ENCODE data around the gene MOSMO.

Gene MOSMO

DNA sequence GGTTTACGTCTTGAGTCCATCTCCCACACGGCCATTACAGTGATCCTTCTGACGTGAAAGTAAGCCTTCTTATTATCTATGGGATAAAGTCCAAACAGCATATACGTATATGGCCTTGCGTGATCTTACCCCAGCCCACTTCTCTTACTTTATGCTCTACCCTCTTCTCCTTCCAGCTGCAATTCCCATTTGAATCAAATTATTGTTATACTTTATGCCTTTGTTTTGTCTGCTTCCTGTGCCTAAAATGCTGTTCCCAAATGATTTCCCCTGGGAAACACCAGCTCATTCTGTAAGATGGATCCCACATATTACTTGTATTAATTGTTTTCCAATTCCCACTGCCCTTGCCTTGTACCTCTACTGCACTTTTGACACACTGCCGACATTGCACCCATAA, 43.6 kb upstream of the MOSMO start:
- TF ChIP-seq EP300 (IDR thresholded peaks at IDR 0.05; ENCODE audit: borderline replicate concordance), result no peak
- TF ChIP-seq FOXM1 (IDR thresholded peaks at IDR 0.05; ENCODE audit: borderline replicate concordance, low read depth), result no peak
- no peak for TF ChIP-seq NFIC (IDR thresholded peaks at IDR 0.05)
- TF ChIP-seq CEBPB (IDR thresholded peaks at IDR 0.05), result no peak
- no peak for TF ChIP-seq REST (IDR thresholded peaks at IDR 0.05; ENCODE audit: low read depth)
- TF ChIP-seq TCF12 (IDR thresholded peaks at IDR 0.05; ENCODE audit: low read depth), result no peak
- no peak for TF ChIP-seq EGR1 (IDR thresholded peaks at IDR 0.05)

DNA sequence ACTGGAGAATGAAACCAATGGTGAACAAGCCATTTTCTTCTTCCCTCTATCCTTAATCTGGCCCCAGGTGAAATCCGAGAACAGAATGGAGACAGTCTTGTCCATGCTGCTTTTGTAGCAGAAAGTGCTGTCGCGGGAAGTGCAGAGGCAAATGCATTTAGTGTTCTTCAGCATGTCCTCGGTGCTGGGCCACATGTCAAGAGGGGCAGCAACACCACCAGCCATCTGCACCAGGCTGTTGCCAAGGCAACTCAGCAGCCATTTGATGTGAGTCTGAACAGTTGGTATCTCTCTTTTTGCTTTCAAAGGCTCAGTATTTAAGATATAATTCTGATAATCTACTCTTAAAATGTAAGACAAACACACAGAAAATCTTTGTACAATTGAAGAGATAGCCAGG, 36.1 kb upstream of the MOSMO start:
- TF ChIP-seq EGR1 (IDR thresholded peaks at IDR 0.05), result no peak
- TF ChIP-seq YY1 (IDR thresholded peaks at IDR 0.05; ENCODE audit: low read depth), result no peak
- no peak for TF ChIP-seq MAX (IDR thresholded peaks at IDR 0.05)
- TF ChIP-seq CEBPB (IDR thresholded peaks at IDR 0.05), result no peak
- no peak for TF ChIP-seq EP300 (IDR thresholded peaks at IDR 0.05; ENCODE audit: borderline replicate concordance)
- TF ChIP-seq ZBTB7A (IDR thresholded peaks at IDR 0.05; ENCODE audit: low read depth), result no peak
- no peak for TF ChIP-seq USF1 (IDR thresholded peaks at IDR 0.05)
- no peak for TF ChIP-seq TEAD4 (IDR thresholded peaks at IDR 0.05)
- no peak for TF ChIP-seq REST (IDR thresholded peaks at IDR 0.05; ENCODE audit: low read depth)
- no peak for TF ChIP-seq NFIC (IDR thresholded peaks at IDR 0.05)
- TF ChIP-seq TCF12 (IDR thresholded peaks at IDR 0.05; ENCODE audit: low read depth), result no peak

DNA sequence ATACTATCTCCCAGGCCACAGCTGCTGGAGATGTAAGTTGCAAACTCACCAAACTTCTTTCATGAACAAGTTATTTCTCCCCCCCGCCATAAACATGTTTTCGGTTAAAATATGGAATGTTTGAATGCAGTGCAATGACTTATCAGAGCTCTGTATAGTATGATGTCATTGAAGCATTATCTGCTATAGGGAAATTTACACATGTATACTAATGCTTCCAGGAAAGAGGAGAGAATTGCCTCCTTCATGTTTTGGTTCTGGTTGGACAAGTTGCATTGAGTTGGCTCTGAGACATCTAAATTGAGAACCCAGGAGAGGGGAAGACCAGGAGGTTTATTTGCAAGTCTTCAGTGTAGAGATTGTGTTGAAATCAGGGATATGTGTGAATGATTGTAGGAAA, 34.0 kb upstream of the MOSMO start:
- TF ChIP-seq EGR1 (IDR thresholded peaks at IDR 0.05) (no peak), MAX (IDR thresholded peaks at IDR 0.05) (no peak), YY1 (IDR thresholded peaks at IDR 0.05; ENCODE audit: low read depth) (no peak), USF1 (IDR thresholded peaks at IDR 0.05) (no peak), CEBPB (IDR thresholded peaks at IDR 0.05) (no peak), CREB1 (IDR thresholded peaks at IDR 0.05; ENCODE audit: low read depth) (no peak), FOXM1 (IDR thresholded peaks at IDR 0.05; ENCODE audit: borderline replicate concordance, low read depth) (no peak), RAD21 (IDR thresholded peaks at IDR 0.05; ENCODE audit: low read depth) (no peak), ZBTB7A (IDR thresholded peaks at IDR 0.05; ENCODE audit: low read depth) (no peak), REST (IDR thresholded peaks at IDR 0.05; ENCODE audit: low read depth) (no peak), TCF12 (IDR thresholded peaks at IDR 0.05; ENCODE audit: low read depth) (no peak), NFIC (IDR thresholded peaks at IDR 0.05) (no peak), TEAD4 (IDR thresholded peaks at IDR 0.05) (no peak), EP300 (IDR thresholded peaks at IDR 0.05; ENCODE audit: borderline replicate concordance) (no peak), TAF1 (IDR thresholded peaks at IDR 0.05; ENCODE audit: low read depth) (no peak)

DNA sequence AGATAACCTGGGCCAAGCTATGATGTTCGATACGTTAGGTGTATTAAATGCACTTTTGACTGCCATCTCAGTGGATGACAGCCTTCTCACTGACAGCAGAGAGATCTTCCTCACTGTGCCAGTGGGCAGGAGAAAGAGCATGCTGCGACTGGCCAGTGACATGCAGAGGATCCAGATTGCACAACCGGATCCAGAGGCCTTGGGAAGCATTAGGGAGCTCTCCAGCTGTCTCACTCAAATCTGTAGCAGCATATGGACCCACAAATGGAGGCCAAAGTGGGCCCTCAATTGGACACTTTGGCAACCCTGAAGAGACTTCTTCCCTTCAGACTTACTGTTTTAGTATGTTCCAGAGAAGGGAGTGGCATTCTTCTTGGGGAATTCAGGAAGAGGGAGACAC, 27.9 kb upstream of the MOSMO start:
- no peak for TF ChIP-seq TAF1 (IDR thresholded peaks at IDR 0.05; ENCODE audit: low read depth)
- TF ChIP-seq TCF12 (IDR thresholded peaks at IDR 0.05; ENCODE audit: low read depth), result no peak
- no peak for TF ChIP-seq CREB1 (IDR thresholded peaks at IDR 0.05; ENCODE audit: low read depth)
- no peak for TF ChIP-seq EGR1 (IDR thresholded peaks at IDR 0.05)
- TF ChIP-seq RAD21 (IDR thresholded peaks at IDR 0.05; ENCODE audit: low read depth), result no peak
- no peak for TF ChIP-seq MAX (IDR thresholded peaks at IDR 0.05)
- TF ChIP-seq ZBTB7A (IDR thresholded peaks at IDR 0.05; ENCODE audit: low read depth), result no peak
- TF ChIP-seq YY1 (IDR thresholded peaks at IDR 0.05; ENCODE audit: low read depth), result no peak
- no peak for TF ChIP-seq CEBPB (IDR thresholded peaks at IDR 0.05)
- no peak for TF ChIP-seq REST (IDR thresholded peaks at IDR 0.05; ENCODE audit: low read depth)
- no peak for TF ChIP-seq TEAD4 (IDR thresholded peaks at IDR 0.05)
- no peak for TF ChIP-seq NFIC (IDR thresholded peaks at IDR 0.05)
- TF ChIP-seq FOXM1 (IDR thresholded peaks at IDR 0.05; ENCODE audit: borderline replicate concordance, low read depth), result no peak
